Measurements from ENCODE around the gene TNXB. TPM values are rescaled to one million over a fixed set of nuclear protein-coding genes. Genes with fewer than 3 reads are reported as not detected.
A peak's percentile ranks its signal among the peaks of the same experiment; 100 is the strongest.

The TNXB gene
- polyA plus RNA-seq, 1 donor from 2014 or later: 3.3 TPM

GRCh38 chr6:32116674-32117073 lies 7.5 kb upstream of the TNXB start:
- H2AFZ ChIP-seq (ENCODE audit: low read depth, low read length): no peak overlapping the region
- no peaks in the 10 kb centered on the region for H3K9me2 ChIP-seq (ENCODE audit: insufficient read depth, low read length)
- TF ChIP-seq CTCF (IDR thresholded peaks at IDR 0.05; ENCODE audit: poor library complexity, severe bottlenecking): peak; percentile 61
- TF ChIP-seq POLR2AphosphoS5 (IDR thresholded peaks at IDR 0.05): no peak
- TF ChIP-seq TAF1 (IDR thresholded peaks at IDR 0.05; ENCODE audit: low read depth): no peak
- TF ChIP-seq MXI1 (conservative IDR thresholded peaks at IDR 0.05; ENCODE audit: poor library complexity, severe bottlenecking): no peak
- no peak for TF ChIP-seq EP300 (conservative IDR thresholded peaks at IDR 0.05; ENCODE audit: poor library complexity, severe bottlenecking)
- no peak for TF ChIP-seq EZH2 (IDR thresholded peaks at IDR 0.05; ENCODE audit: borderline replicate concordance, insufficient read depth, low read length, poor library complexity, severe bottlenecking)
- TF ChIP-seq REST (IDR thresholded peaks at IDR 0.05; ENCODE audit: borderline replicate concordance): no peak
- peak; percentile 16 for TF ChIP-seq RAD21 (conservative IDR thresholded peaks at IDR 0.05)
- peak; percentile 50 for TF ChIP-seq SMC3 (conservative IDR thresholded peaks at IDR 0.05; ENCODE audit: poor library complexity)
- no peaks in the 10 kb centered on the region for H3F3A ChIP-seq (ENCODE audit: insufficient read depth, low read length, poor library complexity, severe bottlenecking)
- H3K9ac ChIP-seq (ENCODE audit: low read length): no peak overlapping the region
- no peaks in the 10 kb centered on the region for H3K79me2 ChIP-seq (replicated peaks; ENCODE audit: insufficient read depth, low read length)
- H3K36me3 ChIP-seq (ENCODE audit: insufficient read depth, low read length): no peaks in the 10 kb centered on the region
- no peak overlapping the region for H3K4me3 ChIP-seq (ENCODE audit: low read length)
- no peak overlapping the region for H3K4me2 ChIP-seq (ENCODE audit: low read length)
- no peak overlapping the region for H3K27ac ChIP-seq (ENCODE audit: low read length)
- no peaks in the 10 kb centered on the region for H3K27me3 ChIP-seq (ENCODE audit: insufficient read depth, low read depth, low read length)
- no peaks in the 10 kb centered on the region for H4K20me1 ChIP-seq (ENCODE audit: insufficient read depth)
- H3K9me3 ChIP-seq (ENCODE audit: low read length): no peaks in the 10 kb centered on the region

GRCh38 chr6:32115623-32116022 lies 6.5 kb upstream of the TNXB start:
- Histone ChIP-seq H3F3A (ENCODE audit: insufficient read depth, low read length, poor library complexity, severe bottlenecking) (no peaks in the 10 kb centered on the region), H4K20me1 (ENCODE audit: insufficient read depth) (no peaks in the 10 kb centered on the region), H3K27me3 (ENCODE audit: insufficient read depth, low read depth, low read length) (no peaks in the 10 kb centered on the region), H3K27ac (ENCODE audit: low read length) (no peak overlapping the region), H2AFZ (ENCODE audit: low read depth, low read length) (no peak overlapping the region), H3K9me2 (ENCODE audit: insufficient read depth, low read length) (no peaks in the 10 kb centered on the region), H3K36me3 (ENCODE audit: insufficient read depth, low read length) (no peaks in the 10 kb centered on the region), H3K4me3 (ENCODE audit: low read length) (no peak overlapping the region), H3K9ac (ENCODE audit: low read length) (no peak overlapping the region), H3K9me3 (ENCODE audit: low read length) (no peaks in the 10 kb centered on the region), H3K4me2 (ENCODE audit: low read length) (no peak overlapping the region), H3K79me2 (replicated peaks; ENCODE audit: insufficient read depth, low read length) (no peaks in the 10 kb centered on the region)
- TF ChIP-seq RAD21 (conservative IDR thresholded peaks at IDR 0.05) (no peak), REST (IDR thresholded peaks at IDR 0.05; ENCODE audit: borderline replicate concordance) (no peak), POLR2AphosphoS5 (IDR thresholded peaks at IDR 0.05) (no peak), TAF1 (IDR thresholded peaks at IDR 0.05; ENCODE audit: low read depth) (no peak), EZH2 (IDR thresholded peaks at IDR 0.05; ENCODE audit: borderline replicate concordance, insufficient read depth, low read length, poor library complexity, severe bottlenecking) (no peak), SMC3 (conservative IDR thresholded peaks at IDR 0.05; ENCODE audit: poor library complexity) (no peak), EP300 (conservative IDR thresholded peaks at IDR 0.05; ENCODE audit: poor library complexity, severe bottlenecking) (no peak), MXI1 (conservative IDR thresholded peaks at IDR 0.05; ENCODE audit: poor library complexity, severe bottlenecking) (no peak), CTCF (IDR thresholded peaks at IDR 0.05; ENCODE audit: poor library complexity, severe bottlenecking) (no peak)

All from neural cell (in vitro differentiated cells).